Middle frontal gyrus (tissue), 1 donor: ENCODE data around the gene HTR3D.
"Not testable (repeated sequence)": the region's sequence is repeated elsewhere in the genome, so short reads cannot be mapped to it uniquely, and the experiment has no call there.

Experiments
- DNase-seq: peaks from one replicate; pipeline ENCODE4 v3.0.0-alpha.2; 2015; ENCODE audit warnings: low spot score; ENCODE audit errors: extremely low spot score

HTR3D gene, protein sequence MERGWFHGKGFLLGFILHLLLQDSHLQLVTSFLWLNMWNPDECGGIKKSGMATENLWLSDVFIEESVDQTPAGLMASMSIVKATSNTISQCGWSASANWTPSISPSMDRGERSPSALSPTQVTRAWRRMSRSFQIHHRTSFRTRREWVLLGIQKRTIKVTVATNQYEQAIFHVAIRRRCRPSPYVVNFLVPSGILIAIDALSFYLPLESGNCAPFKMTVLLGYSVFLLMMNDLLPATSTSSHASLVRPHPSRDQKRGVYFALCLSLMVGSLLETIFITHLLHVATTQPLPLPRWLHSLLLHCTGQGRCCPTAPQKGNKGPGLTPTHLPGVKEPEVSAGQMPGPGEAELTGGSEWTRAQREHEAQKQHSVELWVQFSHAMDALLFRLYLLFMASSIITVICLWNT

DNA sequence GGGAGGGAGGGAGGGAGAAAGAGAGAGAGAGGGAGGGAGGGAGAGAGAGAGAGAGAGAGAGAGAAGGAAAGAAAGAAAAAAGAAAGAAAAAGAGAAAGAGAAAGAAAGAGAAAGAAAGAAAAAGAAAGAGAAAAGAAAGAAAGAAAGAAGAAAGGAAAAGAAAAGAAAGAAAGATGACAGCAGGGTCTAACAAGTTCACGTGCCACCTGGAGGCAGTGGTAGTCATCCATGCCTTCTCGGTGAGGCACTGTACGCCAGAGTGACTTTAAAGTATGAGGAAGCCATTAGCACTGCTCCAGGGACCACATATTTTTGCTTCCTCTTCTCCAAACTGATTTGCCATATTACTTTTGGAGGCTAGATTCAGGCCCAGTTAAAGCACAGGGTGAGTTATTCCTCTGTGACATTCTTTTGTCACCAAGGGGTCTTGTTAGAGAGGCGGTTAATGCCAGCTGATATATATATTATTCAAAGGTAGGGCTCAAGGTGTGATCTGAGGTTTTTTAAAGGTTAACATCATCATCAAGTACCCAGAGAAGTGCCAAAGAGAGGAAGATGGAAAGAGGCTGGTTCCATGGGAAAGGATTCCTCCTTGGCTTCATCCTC lies at the start of gene HTR3D:
Gene HTR3D (plus strand): TSS at position 556 of the 606 bp plus-strand sequence. CDS start 0 bp downstream, at position 556.
- DNase-seq = no peak

DNA sequence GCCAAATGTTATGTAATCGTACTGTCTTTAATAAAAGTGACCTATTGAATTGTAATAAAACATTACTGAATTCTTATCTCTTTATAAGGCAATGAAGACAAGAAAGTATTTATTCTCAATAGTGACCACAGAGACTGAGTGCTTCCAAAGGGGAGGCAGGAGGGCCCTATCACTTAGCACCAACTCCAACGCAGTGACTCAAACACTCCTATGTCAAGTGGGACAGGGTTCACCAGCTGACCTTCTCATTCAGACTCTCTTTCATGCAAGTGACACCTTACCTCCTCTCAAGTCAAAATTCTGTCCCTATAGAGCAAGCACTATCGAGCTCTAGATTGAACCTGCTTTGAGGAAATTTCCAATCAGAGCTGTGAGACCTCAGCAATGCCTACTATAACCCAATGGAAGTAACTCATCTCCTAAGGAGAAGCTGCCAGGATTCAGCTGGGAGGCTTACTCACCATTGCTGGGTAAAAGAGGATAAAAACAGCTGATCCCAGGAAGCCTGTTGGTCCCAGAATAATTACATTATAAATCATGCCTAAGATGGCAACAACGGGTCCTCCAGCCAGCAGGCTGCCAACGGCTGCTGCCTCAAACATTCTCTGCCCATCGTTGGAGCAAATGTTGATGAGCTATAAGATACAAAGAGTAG lies 49.4 kb upstream of the HTR3D start:
- DNase-seq = no peak

DNA sequence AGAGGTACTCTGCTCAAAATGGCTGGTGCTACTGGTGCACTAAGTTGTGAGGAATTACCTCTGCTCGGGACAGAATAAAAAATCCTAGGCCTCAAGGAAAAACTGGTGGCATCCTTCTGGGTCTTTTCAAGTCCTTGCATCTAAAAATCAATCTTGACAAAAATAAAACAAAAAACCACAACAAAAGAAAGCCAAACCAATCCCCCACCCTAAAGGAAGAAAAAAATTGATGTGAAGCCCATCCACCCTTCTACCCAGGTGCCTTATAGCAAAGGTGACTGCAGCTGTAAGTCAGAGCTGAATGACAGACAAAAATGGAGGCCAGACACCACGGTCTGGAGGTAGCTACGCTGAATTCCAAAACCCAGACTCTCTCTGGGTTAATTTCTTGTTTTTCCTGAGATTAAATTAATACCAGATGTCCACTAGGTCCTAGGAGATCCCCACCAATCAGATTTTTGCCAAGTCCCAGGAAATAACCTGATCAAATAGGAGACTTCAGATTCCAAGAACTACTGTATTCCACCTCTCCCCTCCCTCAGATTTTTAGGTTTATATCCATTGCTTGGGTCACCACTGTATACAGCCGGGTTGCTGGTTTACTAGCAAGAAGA lies 47.3 kb upstream of the HTR3D start:
- no peak for DNase-seq

DNA sequence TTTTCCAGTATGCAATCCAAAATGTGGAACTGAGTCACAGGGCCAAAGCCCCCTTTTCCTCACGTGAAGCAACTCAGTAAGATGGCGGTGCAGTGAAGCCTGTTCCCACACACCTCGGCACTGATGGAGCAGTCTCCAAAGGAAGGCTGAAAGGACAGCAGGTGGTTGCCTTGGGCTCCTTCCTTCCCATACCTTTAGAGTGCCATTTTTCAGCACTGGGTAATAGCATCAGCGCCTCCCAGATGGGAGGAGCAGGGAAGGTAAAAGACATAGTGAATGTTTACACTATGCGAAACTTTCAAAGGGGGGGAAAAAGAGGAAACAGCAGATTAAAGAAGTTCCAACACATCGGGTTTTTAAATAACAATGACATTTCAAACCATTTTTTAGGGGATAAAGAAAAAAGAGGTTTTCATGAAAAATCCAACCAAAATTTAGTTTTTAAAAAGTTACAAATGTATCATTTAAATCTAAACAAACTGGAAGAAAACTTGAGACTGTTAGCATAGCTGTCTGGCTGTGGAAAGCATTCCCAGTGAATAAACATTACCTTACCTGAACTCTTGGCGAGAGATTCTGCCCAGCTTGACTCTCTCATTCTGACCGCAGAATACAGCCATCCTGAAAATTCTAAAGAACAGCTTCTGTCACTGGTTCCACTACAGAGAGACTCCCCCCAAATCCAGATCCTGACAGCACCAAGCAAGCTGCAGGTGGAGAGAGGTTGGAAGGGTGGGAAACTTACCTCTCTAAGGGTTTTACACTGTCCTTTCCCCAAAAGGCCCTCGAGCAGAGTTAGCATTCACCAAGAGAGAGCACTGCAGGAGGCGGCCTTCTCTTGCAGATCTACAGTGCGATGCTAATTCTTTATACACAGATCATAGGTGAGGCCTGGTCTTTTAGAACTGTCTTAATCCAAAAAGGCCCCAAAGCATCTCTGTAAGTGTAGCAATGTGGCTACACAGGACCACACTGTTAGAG lies 46.5 kb upstream of the HTR3D start:
- DNase-seq = no peak

DNA sequence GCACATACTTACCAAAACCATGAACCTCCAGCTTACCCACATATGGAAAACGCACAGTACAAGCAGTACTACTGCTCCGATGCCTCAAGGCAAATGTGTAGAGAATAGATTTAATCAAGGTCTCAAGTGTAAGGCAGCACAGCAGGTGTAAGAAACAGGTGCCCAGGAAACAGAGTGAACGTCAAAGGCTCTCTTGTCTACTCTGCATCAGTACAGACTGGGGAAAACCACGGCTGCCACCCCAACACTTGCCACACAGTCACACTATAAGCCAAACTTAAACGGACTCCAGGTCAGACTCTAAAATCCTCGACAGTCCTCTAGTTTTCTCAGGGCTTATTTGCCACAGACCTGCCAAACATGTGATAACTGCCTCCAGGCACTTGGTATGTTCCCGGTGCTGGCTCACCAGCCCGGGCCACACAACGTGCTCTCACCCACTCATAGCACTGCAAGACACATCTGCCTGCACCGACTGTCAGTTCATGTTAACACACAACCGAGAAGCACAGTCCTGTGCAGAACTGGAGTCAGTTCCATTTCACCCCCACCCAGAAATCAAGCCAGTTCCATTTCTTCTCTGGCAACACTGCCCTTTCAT lies 44.4 kb upstream of the HTR3D start:
- no peak for DNase-seq

DNA sequence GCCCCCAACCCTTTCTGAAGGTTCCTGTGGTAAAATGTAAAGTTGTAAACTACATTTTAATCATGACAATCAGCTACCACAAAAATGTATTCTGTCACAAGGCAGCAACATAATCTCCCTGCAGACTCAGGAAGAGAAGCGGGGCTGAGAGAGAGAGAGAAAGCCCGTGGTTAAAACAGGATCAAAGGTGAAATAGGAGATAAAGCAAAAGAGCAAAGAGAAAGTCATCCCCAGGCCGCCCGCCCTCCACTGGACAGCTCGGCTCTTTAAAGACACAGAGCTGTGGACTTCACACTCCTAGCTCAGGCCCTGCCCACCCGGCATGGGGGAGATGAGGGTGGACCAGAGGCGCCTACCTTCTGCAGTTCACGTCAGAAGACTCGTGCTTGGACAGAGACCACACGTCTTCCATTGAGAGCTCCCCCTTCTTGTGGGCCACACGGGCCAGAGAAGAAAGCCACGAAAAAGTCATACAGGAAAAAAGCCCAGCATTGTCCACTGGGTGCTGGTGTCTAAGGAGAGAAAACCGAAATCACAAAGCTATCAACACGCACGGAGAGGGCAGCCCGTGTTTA lies 43.2 kb upstream of the HTR3D start:
- DNase-seq = no peak

DNA sequence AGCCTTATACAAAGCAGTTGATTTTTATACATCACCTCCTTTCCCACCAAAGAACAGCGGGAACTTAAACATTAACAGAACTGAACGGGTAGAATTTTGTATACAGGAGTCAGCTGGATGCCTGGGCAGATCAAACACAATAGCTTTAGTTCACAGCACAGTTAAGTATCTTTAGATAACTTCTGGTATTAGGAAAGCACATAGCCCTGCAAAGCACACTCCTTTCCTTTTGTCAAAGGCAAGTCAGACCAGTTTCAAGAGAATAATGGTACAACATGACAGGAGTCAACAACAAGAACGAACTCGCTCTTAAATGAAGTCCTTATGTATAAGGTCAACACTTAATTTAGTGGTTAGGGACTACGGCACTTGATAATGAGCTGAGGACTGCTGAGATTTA lies 40.1 kb upstream of the HTR3D start:
- DNase-seq = no peak

DNA sequence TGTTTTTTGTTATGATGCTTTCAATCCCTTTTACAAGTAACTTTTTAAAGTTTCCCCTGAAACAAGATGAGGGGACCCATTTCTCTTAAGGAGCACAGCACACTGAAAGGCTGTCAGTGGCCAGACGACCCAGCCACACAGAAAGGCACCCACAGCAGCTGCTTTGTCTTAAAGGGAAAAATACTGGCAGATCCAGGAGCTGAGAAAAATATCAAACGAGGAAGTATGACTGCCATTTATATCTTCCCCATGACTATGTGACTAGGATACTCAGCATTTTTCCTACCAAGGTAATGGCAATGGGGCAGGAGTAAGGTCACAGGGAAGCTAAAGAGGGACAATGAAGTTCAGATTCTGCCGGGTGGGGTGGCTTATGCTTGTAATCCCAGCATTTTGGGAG lies 29.8 kb upstream of the HTR3D start:
- no peak for DNase-seq

DNA sequence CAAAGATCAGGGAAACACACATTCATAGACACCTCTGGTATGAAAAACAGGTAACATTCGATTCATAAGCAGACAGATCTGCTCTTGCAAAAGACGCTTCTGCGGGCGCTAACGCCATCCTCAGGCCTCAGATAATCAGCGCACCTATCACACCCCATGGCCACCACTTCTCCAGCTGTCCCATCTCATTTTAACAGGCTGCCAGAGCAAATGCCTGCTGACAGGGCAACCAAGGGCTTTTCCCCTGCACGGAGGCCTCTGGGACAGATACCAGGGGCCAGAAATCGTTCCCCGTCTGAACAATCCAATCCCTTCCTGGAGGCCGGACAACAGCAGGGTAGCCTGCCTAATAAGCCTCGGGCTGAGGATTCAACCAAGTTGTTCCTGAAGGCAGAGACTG lies 29.1 kb upstream of the HTR3D start:
- no peak for DNase-seq

DNA sequence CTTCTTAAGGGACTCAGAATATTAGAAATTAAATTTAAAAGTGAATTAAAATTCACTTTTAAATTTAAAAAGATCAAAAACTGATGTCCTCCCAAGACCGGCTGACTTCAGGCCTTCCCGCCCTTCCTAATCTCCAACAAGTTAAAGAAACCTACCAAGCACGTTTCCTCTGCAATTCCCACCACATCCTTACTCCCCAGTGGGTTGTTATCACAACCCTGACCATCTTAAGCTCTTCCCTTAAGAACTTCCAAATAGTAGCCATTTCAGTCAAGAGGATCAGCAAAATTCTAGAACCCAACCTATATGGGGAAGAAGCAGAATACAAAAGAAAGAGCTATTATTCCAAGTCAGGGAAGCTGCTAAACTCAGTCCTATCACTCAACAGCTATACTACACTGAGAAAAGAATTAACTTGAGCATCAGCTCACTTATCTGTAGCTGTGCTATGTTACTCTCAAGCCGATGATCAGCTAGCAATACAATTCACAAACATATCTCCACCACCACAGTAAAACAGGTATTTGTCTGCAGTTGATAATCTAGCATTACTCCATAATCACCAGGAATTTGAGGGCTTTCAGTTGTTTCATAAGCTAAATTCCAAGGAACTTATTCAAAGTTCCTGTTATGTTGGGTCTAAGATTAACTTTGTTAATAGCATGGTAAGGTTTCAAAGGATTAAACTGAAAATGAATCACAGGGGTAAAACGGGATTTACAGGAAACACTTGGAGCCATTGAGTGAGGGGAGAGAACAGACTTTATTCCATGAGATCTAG lies 28.2 kb upstream of the HTR3D start:
- DNase-seq = no peak

DNA sequence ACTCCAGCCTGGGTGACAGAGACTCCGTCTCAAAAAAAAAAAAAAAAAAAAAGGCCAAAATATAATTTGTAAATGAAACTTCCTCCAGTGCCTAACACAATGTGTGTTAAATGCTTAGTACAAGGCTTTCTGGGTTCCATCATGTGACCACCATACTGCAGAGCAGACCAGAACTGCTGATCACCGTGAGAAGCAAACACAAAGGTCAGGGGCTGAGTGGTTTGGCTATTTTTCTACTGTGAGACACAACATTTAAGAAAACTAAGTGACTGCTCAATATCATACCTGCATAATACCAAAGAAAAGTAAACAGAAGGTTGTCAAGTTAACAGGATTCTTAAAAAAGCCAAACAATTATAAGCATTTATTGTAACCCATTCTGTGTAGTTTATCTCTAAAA lies 27.1 kb upstream of the HTR3D start:
- DNase-seq = no peak

DNA sequence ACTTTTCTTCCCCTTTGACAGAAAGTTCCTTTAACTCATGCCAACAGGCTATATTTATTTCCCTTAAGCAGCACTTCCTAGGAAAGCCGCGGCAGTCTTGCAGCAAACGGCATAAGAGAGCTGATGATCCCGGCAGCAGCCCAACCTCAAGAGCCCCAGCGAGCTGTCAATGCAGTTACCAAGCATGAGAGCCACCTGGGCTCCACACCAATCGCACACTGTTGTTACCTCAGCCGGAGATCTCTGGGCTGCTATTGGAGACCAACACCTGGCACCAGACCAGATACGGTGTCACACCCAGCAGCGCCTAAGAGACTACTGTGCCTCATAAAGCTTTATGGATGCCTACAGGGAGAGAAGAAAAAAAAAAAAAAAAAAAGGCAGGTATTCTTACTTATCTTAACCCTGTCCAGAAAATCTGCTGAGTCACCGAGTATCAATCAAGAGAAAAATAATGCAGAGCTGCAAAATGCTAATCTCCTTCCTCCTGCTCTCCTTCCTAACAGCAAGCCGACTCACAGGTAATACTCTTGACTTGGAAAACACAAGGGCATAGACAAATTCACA lies 25.5 kb upstream of the HTR3D start:
- DNase-seq = no peak

DNA sequence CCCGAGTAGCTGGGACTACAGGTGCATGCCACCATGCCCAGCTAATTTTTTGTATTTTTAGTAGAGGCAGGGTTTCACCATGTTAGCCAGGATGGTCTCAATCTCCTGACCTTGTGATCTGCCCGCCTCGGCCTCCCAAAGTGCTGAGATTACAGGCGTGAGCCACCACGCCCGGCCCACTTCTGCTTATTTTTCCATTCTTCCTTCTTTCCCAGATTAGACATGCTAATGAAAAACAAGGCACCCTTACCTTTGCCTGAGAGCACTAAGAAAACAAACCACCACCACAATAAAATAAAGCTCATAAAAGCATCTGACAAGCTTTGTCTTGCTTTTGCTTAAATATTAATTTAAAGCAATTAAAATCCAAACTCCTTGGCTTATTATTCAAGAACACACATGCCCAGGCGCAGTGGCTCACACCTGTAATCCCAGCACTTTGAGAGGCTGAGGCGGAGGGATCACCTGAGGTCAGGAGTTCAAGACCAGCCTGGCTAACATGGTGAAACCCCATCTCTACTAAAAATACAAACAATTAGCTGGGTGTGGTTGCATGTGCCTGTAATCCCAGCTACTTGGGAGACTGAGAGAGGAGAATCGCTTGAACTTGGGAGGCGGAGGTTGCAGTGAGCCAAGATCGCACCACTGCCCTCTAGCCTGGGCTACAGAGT lies 24.3 kb upstream of the HTR3D start:
- DNase-seq = not testable (repeated sequence)

DNA sequence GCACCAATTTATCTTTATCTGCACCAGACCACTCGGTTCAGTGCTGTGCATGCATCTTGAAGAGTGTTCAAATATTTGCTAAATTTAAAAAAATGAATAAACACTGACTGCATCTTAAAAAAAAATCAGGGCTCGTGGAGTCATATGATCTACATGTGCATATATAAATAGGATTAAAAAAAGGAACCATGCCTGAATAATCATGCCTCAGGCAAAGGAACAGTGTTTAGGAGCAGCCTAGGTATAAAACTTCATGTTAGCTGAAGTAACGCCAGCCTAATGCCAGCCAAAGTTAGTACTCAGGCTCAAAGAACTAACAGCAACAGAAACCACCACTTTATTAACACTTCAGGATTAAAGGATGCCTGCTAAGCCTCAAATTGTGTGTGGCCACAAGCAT lies 23.4 kb upstream of the HTR3D start:
- DNase-seq = no peak

DNA sequence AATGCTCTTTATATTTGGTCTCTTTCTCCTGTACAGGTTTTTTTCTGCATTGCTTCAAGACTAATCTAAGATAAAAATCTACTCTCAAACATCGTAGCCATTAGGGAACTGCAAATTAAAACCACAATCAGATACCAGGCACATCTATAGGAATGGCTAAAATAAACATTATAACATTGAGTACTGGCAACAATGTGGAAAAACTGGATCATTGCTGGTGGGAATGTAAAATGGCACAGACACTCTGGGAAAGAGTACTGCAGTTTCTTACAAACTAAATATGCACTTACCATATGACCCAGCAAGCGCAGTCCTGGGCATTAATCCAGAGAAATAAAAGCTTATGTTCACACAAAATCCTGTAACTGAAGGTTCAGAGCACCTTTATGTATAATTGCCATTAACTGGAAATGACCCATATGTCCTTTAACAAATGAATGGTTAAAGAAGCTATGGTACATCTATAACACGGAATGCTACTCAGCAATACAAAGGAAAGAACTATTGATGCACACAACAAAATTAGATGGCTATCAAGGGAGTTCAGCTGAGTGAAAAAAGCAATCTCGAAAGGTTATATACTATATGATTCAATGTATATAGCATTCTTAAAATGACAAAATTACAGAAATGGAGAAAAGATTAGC lies 20.2 kb upstream of the HTR3D start:
- no peak for DNase-seq

DNA sequence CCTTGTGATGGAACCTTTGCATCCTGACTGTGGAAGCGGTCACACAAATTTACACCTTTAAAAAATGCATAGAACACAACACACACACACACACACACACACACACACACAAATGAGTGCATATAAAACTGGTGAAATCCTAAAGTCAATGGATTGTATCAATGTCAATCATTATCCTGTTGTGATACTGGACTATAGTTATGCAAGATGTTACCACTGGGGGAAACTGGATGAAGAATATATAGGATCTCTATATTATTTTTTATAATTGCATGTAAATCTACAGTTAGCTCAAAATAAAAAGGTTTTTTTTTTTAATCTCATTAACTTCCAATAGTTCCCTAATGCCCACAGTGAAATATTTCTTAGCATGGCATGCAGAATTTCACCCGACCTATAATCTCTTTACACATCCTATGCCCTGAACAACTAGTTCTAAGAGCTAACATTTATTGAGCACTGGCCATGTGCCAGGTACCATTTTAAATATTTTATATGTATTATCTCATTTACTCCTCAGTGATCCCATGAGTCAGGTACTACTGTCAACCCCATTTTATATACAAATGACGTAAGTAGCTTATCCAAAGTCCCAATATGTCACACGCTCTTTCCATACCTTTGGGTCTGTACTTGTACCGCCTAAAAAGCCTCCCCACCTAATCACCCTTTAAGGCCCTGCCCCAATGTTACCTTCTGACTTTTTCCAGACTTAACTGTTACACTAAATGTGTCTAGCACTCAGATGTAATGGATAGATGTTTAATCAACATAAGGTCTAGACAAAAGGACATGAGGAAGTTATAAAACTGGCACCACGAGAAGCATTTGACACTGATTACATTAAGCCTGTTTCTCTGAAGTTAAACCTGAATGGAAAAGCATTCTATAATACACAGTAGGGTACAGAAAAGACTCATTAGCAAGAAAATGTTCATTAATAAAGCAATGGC lies 19.3 kb upstream of the HTR3D start:
- DNase-seq = no peak
